Astrocyte of the spinal cord (primary cell): Measurements from ENCODE around the gene POU6F2.

ENCODE experiments used
- DNase-seq: peaks from one replicate; pipeline ENCODE4 v3.0.0; 2011; ENCODE audit warnings: low read depth, low spot score
- H3K4me3 ChIP-seq: 2 replicates; pipeline ENCODE4 v1.5.1; 2011; ENCODE audit warnings: low read depth, mild to moderate bottlenecking, low read length, moderate library complexity
- in situ Hi-C: cut with HindIII; loops from 2 replicates; pipeline ENCODE4 v1.10.0; 2017; ENCODE audit warnings: low sequenced_read_pairs
- TF ChIP-seq, protein P1 (sequence below): IDR thresholded peaks from 2 replicates; pipeline ENCODE4 v1.5.1; 2012; ENCODE audit warnings: low read depth, mild to moderate bottlenecking, low read length, inconsistent platforms

POU6F2 gene

GRCh38 chr7:39054731-39055130, 77.0 kb downstream of the POU6F2 start:
- in situ Hi-C loops, result no loop called here
- DNase-seq, result no peak
- TF ChIP-seq, protein P1, sequence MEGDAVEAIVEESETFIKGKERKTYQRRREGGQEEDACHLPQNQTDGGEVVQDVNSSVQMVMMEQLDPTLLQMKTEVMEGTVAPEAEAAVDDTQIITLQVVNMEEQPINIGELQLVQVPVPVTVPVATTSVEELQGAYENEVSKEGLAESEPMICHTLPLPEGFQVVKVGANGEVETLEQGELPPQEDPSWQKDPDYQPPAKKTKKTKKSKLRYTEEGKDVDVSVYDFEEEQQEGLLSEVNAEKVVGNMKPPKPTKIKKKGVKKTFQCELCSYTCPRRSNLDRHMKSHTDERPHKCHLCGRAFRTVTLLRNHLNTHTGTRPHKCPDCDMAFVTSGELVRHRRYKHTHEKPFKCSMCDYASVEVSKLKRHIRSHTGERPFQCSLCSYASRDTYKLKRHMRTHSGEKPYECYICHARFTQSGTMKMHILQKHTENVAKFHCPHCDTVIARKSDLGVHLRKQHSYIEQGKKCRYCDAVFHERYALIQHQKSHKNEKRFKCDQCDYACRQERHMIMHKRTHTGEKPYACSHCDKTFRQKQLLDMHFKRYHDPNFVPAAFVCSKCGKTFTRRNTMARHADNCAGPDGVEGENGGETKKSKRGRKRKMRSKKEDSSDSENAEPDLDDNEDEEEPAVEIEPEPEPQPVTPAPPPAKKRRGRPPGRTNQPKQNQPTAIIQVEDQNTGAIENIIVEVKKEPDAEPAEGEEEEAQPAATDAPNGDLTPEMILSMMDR, result no peak
- H3K4me3 ChIP-seq, result no peak overlapping the region

GRCh38 chr7:39056153-39056552, 78.4 kb downstream of the POU6F2 start:
- H3K4me3 ChIP-seq, result no peak overlapping the region
- in situ Hi-C loops, result no loop called here
- TF ChIP-seq, protein P1, result no peak

DNA sequence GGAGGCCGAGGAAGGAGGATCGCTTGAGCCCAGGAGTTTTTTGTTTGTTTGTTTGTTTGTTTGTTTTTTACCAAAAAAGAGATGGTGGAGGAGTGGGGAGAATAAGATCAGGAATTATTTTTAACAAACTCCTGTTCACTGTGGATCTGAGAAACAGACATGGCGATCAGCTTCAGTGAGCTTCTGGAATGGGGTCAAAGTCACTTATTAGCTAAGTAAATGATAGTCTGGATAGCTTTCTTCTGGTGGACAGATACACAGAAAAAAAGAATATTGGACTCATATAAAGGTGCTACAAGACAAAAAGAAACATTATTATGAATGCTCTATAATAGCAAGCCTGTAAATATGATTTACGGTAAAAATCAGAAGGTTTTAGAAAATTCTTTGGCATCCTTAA, 85.1 kb downstream of the POU6F2 start:
- in situ Hi-C loops, result no loop called here
- DNase-seq, result no peak
- TF ChIP-seq, protein P1, result no peak
- H3K4me3 ChIP-seq, result no peak overlapping the region

More at GRCh38 chr7:39056153-39056552, 78.4 kb downstream of the POU6F2 start:
- DNase-seq, result no peak

- in situ Hi-C loops, result no loop called here
- TF ChIP-seq, protein P1, result no peak
- no peak overlapping the region for H3K4me3 ChIP-seq
- no peak for DNase-seq
These were observed 91.3 kb downstream of the POU6F2 start for GRCh38 chr7:39069031-39069430.

GRCh38 chr7:39069896-39070881, 92.5 kb downstream of the POU6F2 start:
- no peak overlapping the region for H3K4me3 ChIP-seq
- DNase-seq, result no peak
- TF ChIP-seq, protein P1, result no peak
- in situ Hi-C loops, result no loop called here

DNA sequence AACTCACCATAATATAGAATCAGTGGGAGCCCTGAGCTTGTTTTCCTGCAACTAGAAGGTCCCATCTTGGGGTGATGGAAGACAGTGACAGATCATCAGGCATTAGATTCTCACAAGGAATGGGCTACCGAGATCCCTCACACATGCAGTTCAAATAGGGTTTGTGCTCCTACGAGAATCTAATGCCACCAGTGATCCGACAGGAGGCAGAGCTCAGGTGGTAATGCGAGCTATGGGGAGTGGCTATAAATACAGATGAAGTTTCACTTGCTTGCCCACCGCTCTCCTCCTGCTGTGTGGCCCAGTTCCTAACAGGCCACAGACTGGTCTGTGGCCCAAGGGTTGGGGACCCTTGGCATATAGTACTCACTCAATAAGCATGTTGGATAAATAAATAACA, 93.4 kb downstream of the POU6F2 start:
- TF ChIP-seq, protein P1, result no peak
- no peak overlapping the region for H3K4me3 ChIP-seq
- in situ Hi-C loops, result no loop called here
- DNase-seq, result no peak
